ENCODE measurements around the gene TSPAN14.

The TSPAN14 gene

DNA sequence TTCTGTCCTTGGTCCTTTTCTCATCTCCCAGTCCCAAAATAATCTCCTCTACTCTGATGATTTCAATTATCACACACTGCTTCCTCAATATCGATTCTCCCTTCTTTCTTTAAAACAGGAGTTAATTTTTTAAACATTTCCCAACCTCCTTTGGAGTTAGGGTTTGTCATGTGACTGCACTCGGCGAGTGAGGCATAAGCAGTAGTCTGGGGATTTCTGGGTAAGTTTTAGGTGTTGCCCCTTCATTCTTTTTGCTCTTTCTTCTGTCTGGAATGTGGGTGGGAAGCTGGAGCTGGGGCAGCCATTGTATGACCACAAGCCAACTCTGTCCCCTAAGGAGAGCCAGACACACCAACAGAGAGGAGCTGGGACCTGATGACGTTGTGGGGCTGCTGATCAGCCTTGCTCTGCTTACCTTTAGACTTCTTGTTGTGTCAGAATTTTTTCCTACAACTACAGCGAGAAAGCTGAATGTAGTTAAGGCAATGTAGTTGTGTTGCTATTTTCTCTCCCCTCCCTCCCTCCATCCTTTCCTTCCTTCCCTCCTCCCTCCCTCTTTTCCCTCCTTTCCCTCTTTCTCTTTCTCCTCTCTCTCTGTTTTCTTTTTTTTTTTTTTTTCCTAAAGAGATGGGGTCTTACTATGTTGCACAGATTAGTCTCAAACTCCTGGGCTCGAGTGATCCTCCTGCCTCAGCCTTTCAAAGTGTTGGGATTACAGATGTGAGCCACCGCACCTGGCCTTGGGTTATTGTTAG is 6.5 kb upstream of the TSPAN14 start:
- H3K4me2 ChIP-seq (ENCODE audit: low read depth, low read length, poor library complexity, severe bottlenecking): no peak overlapping the region
- H4K20me1 ChIP-seq (ENCODE audit: insufficient read depth, low read length, poor library complexity, severe bottlenecking): no peaks in the 10 kb centered on the region
- H3K9ac ChIP-seq (ENCODE audit: low read depth, low read length, poor library complexity, severe bottlenecking): no peak overlapping the region
- H3K9me2 ChIP-seq (replicated peaks; ENCODE audit: low read depth, low read length): no peaks in the 10 kb centered on the region
- TF ChIP-seq EZH2phosphoT487 (IDR thresholded peaks at IDR 0.05; ENCODE audit: borderline replicate concordance): no peak
- no peak for TF ChIP-seq CTCF (conservative IDR thresholded peaks at IDR 0.05; ENCODE audit: low read length)
- no peaks in the 10 kb centered on the region for H3K79me2 ChIP-seq (ENCODE audit: insufficient read depth, low read length)
- no peaks in the 10 kb centered on the region for H3K27me3 ChIP-seq (ENCODE audit: insufficient read depth, low read length, poor library complexity, severe bottlenecking)
- 0 out of 2 replicates have a peak overlapping the region, but pooled peaks have one; percentile 47 for H2AFZ ChIP-seq (ENCODE audit: low read length)
- no peak overlapping the region for H3K4me3 ChIP-seq (ENCODE audit: low read length, poor library complexity, severe bottlenecking)
- peaks cover 10% of the 10 kb centered on the region; the same call in 1 of the 2 replicates for H3F3A ChIP-seq (ENCODE audit: low read depth)
- no peaks in the 10 kb centered on the region for H3K9me3 ChIP-seq (ENCODE audit: insufficient read depth, low read depth, low read length)
- H3K4me1 ChIP-seq (ENCODE audit: insufficient read depth, low read length, poor library complexity, severe bottlenecking): peaks cover 22% of the 10 kb centered on the region
- no peaks in the 10 kb centered on the region for H3K36me3 ChIP-seq (ENCODE audit: insufficient read depth, low read length)

DNA sequence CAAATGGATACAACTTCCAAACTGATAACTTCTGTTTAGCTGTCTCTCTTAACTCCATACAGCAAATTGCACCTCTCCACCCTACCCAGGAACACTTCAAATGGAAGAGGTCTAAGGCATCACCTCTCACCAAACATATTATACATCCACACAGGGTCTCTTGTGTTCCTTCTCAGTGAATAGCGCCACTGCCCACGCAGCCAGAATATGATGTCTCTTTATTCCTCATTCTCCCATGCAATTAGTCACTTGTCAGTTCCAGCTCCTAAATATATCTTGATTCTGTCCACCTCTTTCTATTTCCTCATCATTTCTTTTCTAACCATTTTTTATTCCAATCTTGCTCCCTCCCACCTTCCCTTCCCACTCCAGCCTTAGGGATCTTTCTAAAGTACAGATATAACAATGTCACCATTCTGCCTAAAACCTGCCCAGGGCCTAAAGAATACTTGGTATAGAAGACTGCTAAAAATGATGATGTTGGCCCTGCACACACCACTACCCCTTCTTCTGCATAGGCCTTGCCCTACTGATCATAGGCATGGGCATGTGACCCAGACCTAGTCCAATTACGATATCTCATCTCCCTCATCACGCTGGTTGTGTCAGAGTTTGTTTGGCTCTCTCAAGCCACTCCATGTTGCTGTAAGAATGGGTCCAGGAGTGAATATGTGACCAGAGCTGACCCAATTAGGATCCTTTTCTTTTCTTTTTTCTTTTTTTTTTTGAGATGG is 5.7 kb upstream of the TSPAN14 start:
- Histone ChIP-seq H3K79me2 (ENCODE audit: insufficient read depth, low read length) (no peaks in the 10 kb centered on the region), H2AFZ (ENCODE audit: low read length) (no peak overlapping the region), H4K20me1 (ENCODE audit: insufficient read depth, low read length, poor library complexity, severe bottlenecking) (no peaks in the 10 kb centered on the region), H3K4me1 (ENCODE audit: insufficient read depth, low read length, poor library complexity, severe bottlenecking) (peaks cover 15% of the 10 kb centered on the region), H3K9me2 (replicated peaks; ENCODE audit: low read depth, low read length) (no peaks in the 10 kb centered on the region), H3F3A (ENCODE audit: low read depth) (peaks cover 13% of the 10 kb centered on the region; the same call in 1 of the 2 replicates), H3K27me3 (ENCODE audit: insufficient read depth, low read length, poor library complexity, severe bottlenecking) (no peaks in the 10 kb centered on the region), H3K36me3 (ENCODE audit: insufficient read depth, low read length) (no peaks in the 10 kb centered on the region), H3K9me3 (ENCODE audit: insufficient read depth, low read depth, low read length) (no peaks in the 10 kb centered on the region), H3K4me3 (ENCODE audit: low read length, poor library complexity, severe bottlenecking) (no peak overlapping the region), H3K9ac (ENCODE audit: low read depth, low read length, poor library complexity, severe bottlenecking) (no peak overlapping the region), H3K4me2 (ENCODE audit: low read depth, low read length, poor library complexity, severe bottlenecking) (no peak overlapping the region)
- TF ChIP-seq CTCF (conservative IDR thresholded peaks at IDR 0.05; ENCODE audit: low read length): no peak
- TF ChIP-seq EZH2phosphoT487 (IDR thresholded peaks at IDR 0.05; ENCODE audit: borderline replicate concordance): no peak

DNA sequence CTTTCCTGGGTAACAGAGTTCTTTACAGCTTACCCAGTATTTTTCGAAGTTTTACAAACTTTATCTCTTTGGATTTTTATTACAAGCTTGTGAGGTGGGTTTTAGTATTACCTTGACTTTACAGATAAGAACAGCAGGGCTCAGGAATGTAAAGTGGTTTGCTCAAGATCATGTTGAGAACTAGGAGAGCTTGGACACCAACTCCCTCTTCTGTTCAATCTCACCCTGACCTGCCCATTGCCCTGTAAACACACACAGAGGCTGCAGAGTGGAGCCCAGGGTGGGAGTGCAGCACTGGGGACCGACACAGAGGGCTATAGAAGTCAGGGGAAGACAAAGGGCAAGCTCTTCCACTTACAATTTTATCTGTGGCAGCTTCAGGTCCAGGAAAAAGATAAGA is 4.6 kb upstream of the TSPAN14 start:
- no peaks in the 10 kb centered on the region for H3K36me3 ChIP-seq (ENCODE audit: insufficient read depth, low read length)
- TF ChIP-seq CTCF (conservative IDR thresholded peaks at IDR 0.05; ENCODE audit: low read length): no peak
- no peak for TF ChIP-seq EZH2phosphoT487 (IDR thresholded peaks at IDR 0.05; ENCODE audit: borderline replicate concordance)
- H3F3A ChIP-seq (ENCODE audit: low read depth): peaks cover 15% of the 10 kb centered on the region; the same call in 1 of the 2 replicates
- H3K9me2 ChIP-seq (replicated peaks; ENCODE audit: low read depth, low read length): no peaks in the 10 kb centered on the region
- H4K20me1 ChIP-seq (ENCODE audit: insufficient read depth, low read length, poor library complexity, severe bottlenecking): no peaks in the 10 kb centered on the region
- no peak overlapping the region for H3K9ac ChIP-seq (ENCODE audit: low read depth, low read length, poor library complexity, severe bottlenecking)
- H3K4me2 ChIP-seq (ENCODE audit: low read depth, low read length, poor library complexity, severe bottlenecking): no peak overlapping the region
- no peak overlapping the region for H2AFZ ChIP-seq (ENCODE audit: low read length)
- no peaks in the 10 kb centered on the region for H3K27me3 ChIP-seq (ENCODE audit: insufficient read depth, low read length, poor library complexity, severe bottlenecking)
- H3K4me3 ChIP-seq (ENCODE audit: low read length, poor library complexity, severe bottlenecking): no peak overlapping the region
- peaks cover 3% of the 10 kb centered on the region for H3K4me1 ChIP-seq (ENCODE audit: insufficient read depth, low read length, poor library complexity, severe bottlenecking)
- no peaks in the 10 kb centered on the region for H3K9me3 ChIP-seq (ENCODE audit: insufficient read depth, low read depth, low read length)
- no peaks in the 10 kb centered on the region for H3K79me2 ChIP-seq (ENCODE audit: insufficient read depth, low read length)
